ENCODE data around the gene RASSF1.
A peak's percentile ranks its signal among the peaks of the same experiment; 100 is the strongest.

The RASSF1 gene

DNA sequence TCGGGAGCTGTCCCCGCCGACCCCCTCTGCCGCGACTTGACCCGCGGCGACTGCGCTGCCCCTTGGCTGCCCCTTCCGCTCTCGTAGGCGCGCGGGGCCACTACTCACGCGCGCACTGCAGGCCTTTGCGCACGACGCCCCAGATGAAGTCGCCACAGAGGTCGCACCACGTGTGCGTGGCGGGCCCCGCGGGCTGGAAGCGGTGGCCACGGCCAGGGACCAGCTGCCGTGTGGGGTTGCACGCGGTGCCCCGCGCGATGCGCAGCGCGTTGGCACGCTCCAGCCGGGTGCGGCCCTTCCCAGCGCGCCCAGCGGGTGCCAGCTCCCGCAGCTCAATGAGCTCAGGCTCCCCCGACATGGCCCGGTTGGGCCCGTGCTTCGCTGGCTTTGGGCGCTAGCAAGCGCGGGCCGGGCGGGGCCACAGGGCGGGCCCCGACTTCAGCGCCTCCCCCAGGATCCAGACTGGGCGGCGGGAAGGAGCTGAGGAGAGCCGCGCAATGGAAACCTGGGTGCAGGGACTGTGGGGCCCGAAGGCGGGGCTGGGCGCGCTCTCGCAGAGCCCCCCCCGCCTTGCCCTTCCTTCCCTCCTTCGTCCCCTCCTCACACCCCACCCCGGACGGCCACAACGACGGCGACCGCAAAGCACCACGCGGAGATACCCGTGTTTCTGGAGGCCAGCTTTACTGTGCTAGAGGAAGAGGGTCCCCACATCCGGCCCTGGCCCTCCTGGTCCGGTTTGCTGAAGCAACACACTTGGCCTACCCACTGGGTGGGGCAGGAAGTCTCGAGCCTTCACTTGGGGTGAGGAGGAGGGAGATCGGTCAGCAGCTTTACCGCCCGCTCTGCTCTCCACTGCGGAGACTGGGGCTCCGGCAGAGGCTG, at the start of gene RASSF1:
TSS of gene RASSF1 (minus strand) at position 389 of the 882 bp plus-strand sequence. CDS start at position 358, 31 bp downstream.
- peak; percentile 69 to 77 for DNase-seq (ENCODE audit: low read depth in 2 of 2)

GRCh38 chr3:50389414-50389767, 48.8 kb upstream of the RASSF1 start:
- DNase-seq (ENCODE audit: low read depth in 2 of 2): no peak

- DNase-seq (ENCODE audit: low read depth in 2 of 2): no peak
These were observed 48.2 kb upstream of the RASSF1 start for GRCh38 chr3:50388720-50389413.

DNA sequence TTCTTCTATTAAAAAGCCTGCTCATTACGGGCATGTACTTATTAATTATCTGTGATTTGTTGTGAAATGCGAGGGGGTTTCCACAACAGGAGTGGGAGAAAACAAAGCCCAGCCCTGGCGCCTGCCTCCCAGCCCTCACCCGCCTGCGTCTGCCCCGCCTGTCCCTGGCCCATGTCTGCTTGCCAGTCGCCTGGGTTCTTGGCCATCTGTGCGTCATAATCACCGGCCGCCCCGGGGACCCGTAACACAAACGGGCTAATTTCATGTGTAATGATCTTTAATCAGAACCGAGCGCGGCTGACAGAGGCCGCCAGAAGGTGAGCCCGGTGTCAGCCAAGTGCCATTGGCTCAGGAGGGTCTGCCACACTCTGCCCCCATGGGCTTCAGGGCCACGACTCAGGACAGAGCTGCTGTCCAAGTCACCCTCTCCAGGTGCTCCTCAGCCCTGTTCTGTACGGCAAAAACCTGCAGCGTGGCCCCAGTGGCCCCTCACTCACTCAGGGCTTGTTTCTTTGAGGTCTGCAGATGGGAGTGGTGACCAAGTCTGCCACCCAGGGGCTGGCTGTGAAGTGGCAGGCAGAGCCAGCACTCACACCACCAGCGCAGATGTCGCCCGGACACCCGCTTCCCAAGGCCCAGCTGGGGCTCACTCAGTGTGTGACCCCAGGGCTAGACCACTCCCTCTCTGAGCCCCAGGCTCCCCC, 47.5 kb upstream of the RASSF1 start:
- no peak for DNase-seq (ENCODE audit: low read depth in 2 of 2)

DNA sequence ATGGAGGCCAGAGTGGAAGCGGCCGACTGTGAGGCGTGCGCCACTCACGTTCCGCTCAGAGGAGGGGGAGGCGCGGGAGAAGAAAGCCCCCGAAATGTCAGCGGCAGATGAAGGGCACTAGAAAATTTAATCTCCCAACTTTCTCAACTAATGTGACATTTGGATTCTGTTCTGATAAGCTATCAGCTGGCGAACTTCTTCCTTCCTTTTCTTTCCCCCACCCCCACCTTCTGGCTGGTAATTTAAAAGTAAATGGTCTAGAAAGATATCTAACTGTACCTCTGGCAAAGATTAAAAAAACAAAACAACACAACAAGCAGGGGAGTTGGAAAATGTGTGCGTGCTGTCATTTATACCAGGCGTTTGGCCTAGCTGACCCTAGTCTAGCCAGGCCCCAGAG, 45.1 kb upstream of the RASSF1 start:
- no peak for DNase-seq (ENCODE audit: low read depth in 2 of 2)

DNA sequence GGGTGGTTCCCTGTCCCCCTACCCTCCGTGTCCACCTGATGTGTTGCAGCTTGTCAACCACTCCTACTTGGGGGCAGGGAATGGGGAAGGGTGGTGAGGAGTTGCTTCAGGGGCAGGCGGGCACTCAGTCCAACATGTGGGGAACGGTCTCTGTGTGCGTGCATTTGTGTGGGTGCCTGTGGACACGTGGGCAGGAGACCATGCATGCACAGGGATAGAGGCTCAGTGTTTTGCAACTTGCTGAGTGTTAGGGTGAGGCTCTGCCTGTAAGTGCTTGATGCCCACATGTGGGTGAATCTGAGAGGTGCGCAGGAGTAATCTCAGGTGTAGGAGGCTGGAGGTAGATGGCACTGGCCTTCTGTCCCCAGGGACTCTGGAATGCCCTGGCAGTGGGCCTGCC, 43.1 kb upstream of the RASSF1 start:
- no peak for DNase-seq (ENCODE audit: low read depth in 2 of 2)

DNA sequence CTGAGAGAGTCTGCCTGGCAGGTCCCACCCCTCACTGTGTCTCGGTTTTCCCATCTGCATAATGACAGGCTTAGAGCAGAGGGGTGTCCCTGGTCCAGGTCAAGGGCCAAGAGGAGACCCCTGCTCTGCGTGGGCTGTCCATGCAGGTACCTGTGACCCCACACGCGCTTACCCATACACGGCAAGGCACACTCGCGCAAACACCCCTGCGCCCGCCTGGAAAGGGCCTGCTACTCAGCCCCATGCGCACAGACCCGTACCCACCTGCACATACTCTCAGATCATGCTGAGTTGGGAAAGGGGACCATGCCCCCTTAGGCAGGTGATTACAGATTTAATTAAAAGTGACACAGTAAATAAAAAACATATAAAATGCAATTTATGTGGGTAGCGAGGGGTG, 42.1 kb upstream of the RASSF1 start:
- DNase-seq (ENCODE audit: low read depth in 2 of 2): no peak

DNA sequence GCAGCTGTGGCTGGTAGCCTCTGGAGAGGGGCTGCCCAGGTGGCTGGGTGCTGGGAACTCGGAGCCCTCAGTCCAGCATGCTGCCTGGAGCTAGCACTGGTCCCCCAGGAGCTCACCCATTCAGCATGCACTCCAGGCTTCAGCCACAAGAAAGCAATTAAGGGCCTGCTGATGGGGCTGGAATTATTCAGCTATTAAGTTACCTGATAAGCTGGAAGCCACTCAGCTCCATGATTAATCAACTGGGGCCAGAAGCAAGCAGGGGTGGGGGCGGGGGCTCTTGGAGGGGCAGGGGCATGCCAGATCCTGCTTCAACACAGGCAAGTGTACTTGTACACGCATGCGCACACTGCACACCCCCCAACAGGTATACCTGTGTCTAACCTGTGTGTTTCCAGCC, 40.7 kb upstream of the RASSF1 start:
- DNase-seq (ENCODE audit: low read depth in 2 of 2): no peak

DNA sequence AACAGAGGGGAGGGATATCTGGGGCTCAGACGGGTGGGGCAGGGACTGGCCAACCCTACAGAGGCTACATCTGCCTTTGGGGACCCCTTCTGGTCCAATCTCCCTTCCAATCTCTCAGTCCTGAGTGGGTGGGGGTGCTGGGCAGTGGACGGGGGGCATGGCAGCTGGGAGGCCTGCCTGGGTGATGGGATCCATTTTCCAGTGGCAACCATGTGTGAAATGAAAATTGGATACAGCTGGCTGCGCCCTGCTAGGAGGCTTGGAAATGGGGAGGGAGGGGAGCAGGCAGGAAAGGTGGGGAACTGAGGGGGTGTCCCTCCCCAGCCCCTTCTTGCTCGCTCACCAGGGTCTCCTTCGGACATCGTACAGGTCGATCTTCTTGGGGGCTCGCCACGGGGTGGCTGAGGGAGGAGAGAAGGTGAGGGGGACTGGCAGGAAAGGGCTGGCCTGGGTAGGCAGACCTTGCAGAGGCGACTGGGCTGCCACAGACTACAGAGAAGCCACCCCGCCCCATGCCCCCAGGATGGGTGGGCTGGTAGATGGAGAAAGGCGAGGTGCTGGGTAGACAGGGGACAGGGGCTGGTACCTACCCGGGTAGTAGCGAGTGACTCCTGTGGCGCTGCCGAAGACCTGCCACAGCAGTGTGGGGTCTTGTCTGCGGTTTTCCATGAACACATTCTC, 39.9 kb upstream of the RASSF1 start:
- DNase-seq (ENCODE audit: low read depth in 2 of 2): no peak

DNA sequence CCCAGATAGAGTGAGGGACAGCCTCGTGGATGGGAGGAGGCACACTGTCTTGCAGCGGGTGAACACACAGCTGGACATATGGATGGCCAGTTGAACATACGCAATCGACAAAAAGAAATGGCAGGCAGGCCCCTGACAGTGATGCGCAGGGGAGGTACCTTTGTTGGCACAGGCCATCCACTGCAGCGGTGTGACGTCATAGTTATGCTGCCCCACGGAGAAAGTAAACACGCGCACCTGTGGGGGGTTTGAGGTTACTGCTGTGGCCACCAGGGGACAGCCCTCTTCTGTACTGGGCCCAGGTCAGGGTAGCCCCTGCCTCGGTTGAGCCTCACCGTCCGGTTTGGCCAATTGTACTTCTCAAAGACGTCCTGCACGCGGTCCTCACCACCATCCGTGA, 38.1 kb upstream of the RASSF1 start:
- DNase-seq (ENCODE audit: low read depth in 2 of 2): no peak

GRCh38 chr3:50378024-50378423, 37.4 kb upstream of the RASSF1 start:
- no peak for DNase-seq (ENCODE audit: low read depth in 2 of 2)

DNA sequence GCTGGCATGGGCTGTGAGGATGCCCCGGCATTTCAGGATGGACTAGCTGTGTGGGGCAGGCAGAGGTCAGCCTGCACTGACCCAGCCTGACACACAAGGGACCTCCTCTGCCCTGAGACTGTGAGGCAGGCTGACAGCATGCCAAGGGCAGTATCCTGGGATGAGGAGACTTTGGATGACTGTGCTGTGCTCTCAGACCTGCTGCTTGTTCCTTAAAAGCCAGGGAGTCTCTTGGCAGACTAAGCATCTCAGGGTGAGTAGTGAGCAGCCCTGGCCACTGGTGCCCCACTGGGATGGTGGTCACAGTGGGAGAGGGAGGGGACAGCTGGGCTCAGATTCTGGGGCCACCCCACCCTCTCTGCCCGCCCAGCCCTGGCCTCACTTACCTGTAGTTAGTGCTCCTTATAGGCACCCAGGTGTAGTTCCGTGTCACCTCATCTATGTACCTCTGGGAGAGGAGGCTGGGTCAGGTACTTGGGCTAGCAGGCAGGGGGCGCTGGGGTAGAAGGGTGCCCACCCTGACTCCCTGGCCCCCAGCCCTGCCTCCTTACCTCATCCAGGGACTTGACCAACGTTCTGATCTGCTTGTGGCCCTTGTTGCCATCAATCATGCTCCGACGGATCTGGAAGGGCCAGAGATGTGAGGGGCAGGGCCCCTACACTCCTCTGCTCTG, 34.8 kb upstream of the RASSF1 start:
- DNase-seq (ENCODE audit: low read depth in 2 of 2): no peak

DNA sequence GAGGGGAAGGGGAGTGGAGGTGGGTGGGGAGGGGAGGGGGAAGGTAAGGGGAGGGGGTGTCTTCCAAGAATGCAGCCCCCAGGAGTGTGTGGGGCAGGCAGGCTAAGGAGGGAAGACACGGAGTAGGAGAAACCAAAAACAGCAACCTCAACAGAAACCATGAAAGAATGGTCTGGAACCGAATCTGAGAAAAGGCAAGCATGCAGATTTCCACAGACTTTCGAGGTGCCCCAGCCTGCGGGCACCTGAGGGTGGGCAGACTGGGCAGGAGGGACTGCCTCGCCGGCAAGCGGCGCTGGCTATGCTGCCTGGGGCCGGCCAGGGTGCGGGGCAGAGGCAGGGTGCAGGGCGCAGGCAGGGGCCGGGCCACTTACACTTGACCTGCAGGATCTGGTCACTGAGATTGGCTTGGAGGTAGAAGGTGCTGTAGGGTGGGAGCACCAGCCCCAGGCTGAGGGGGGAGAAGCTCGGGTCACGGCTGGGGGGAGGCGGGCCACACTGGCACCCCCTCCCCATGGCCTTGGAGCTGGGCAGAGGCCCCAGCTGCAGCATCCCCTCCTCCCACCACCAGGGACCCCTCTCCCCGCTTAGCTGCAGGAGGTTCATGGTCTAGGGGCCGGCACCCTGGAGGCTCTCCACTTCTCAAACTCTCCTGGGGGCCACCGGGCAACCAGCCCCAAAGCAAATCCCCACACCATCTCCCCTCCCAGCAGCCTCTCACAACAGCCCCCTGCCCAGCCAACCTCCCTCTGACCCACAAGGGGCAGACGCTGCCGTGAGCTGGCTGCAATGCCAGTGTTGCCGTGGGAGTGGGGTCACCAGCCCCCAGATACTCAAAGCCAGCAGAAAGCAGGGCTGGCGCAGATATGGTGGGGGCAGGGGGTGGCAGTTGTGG, 34.0 kb upstream of the RASSF1 start:
- DNase-seq (ENCODE audit: low read depth in 2 of 2): no peak

DNA sequence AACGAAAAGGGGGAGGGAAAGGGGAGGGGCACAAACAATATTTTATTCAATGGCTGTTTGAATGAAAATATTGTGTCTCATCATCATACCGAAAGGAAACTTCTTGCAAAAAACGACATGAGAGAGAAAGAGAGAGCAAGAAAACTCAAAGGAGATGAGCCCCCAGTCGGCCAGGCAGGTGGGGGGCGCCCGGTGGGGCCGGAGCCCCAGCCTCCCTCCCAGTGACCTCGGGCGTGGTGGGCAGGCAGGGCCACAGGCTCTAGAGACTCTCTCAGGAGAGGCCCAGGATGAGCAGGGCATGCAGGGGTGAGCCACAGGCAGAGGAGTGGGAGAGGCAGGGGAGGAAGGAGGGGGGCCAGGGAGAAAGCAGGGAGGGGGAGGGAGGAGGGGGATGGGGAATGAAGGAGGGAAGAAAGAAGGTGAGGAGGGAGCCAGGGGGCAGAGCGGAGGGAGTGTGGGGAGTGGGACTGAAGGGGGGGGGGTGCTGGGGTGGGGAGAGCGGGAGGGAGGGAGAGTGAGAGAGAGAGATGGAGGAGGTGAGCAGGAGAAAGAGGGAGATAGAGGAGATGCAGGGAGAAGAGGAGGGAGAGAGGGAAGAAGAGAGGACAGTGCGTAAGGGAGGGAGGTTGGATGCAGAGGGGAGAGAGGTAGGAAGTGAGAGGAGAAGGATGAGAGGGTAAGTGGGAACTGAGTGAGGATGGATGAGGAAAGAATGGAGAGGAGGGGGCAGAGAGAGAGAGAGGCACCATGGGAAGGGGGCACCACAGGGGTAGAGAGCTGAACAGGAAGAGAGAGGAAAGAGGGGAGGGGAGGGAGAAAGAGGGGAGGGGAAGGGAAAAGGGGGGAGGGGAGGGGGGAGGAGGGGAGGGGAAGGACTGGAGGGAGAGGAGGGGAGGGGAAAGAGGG, 32.8 kb upstream of the RASSF1 start:
- no peak for DNase-seq (ENCODE audit: low read depth in 2 of 2)

GRCh38 chr3:50372349-50372748, 31.7 kb upstream of the RASSF1 start:
- DNase-seq (ENCODE audit: low read depth in 2 of 2): no peak

DNA sequence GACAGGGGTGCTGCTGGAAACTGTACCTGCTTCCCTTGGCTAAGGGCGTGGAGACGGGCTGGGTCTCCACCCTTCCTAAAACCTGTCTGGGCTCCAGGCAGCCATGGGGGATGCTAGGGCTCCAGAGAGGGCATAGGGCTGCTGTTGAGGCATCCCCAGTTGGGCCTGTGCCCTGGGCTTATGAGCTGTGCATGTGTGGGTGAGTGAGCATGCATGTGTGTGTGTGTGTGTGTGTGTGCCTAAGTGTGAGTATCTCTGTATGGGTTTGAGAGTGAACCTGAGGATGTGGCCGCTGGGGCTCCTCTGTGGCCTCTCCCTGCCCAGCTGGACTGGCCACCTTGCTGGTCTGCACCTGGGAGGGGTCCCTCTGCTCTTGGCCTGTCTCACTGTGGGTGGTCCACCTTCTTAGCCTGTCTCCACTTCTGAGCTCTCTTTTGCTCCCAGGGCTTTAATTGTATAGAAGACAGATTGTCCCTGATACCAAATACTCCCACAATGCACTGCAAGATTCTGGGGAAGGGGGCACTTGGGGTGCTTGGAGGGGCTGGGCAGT, 30.6 kb upstream of the RASSF1 start:
- no peak for DNase-seq (ENCODE audit: low read depth in 2 of 2)

DNA sequence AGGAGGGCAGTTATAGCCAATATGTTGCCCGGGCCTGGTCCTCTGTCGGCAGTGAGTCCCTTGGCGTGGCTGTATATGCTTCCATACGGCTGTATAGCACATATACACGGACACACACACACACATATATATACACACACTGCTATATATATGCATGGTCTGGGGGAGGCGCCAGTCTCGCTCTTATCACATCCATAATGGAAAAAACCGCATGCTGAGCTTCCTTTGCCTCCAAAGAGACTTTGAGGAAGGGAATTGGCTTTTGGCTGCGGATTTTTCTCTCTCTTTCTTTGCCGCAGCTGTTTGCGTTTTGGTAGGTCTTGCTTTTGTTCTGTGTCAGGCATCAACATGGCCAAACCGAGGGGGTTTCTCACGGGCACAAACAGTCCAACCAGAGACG, 30.0 kb upstream of the RASSF1 start:
- DNase-seq (ENCODE audit: low read depth in 2 of 2): no peak

GRCh38 chr3:50369012-50369670, 28.5 kb upstream of the RASSF1 start:
- no peak for DNase-seq (ENCODE audit: low read depth in 2 of 2)

GRCh38 chr3:50365842-50366220, 25.2 kb upstream of the RASSF1 start:
- DNase-seq (ENCODE audit: low read depth in 2 of 2): no peak
